HG03196 (cell line): ENCODE measurements around the gene SUSD4.

Experiments used
- ATAC-seq: cut with Tn5 transposase; IDR thresholded peaks from one replicate; pipeline ENCODE4 v1.9.1; 2021; ENCODE audit not compliant: unreplicated experiment

The SUSD4 gene

GRCh38 chr1:223197923-223198627 is 165.9 kb downstream of the SUSD4 start:
- no peak for ATAC-seq

- ATAC-seq, result peak; percentile 84
Observed at GRCh38 chr1:223189903-223190724, 173.9 kb downstream of the SUSD4 start.

- no peak for ATAC-seq
Observed at GRCh38 chr1:223189525-223189902, 174.5 kb downstream of the SUSD4 start.

DNA sequence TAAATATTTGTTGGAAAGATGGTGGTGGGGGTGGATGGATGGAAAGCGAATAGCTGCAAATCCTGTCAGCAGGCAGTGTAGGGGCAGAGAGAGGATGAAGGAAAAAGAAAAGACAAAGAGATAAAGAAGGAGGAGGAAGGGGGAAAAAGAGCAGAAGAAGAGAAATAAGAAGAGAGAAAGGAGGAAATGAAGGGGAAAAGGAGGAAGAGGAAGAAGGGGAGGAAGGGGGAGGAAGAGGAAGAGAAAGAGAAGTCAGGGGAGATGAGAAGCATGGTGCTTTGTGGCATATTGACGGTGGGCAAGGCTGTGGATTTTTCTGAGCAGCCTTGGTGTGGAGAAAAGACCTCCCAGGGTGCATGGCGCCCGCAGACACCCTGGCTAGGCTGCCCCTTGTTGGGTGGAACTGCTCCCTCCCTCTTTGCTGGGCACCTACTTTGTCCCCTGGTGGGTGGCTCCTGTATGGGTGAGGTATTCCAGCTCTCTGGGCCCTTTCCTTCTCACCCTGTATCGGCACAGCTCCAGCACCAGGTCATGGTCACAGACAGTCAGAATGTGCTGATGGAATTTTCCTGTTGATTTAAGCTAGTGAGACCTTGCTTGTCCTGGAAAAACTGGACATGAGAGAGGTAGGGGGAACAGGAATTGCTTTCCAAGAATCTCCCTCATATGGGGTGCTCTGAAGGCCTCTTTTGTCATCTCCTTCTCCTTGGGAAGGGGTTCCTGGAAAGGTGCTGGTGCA is 175.2 kb downstream of the SUSD4 start:
- ATAC-seq, result no peak

- no peak for ATAC-seq
Observed at GRCh38 chr1:223186800-223187199, 177.2 kb downstream of the SUSD4 start.

GRCh38 chr1:223183268-223183862 is 180.6 kb downstream of the SUSD4 start:
- ATAC-seq, result no peak

GRCh38 chr1:223180731-223181321 is 183.2 kb downstream of the SUSD4 start:
- ATAC-seq, result no peak

DNA sequence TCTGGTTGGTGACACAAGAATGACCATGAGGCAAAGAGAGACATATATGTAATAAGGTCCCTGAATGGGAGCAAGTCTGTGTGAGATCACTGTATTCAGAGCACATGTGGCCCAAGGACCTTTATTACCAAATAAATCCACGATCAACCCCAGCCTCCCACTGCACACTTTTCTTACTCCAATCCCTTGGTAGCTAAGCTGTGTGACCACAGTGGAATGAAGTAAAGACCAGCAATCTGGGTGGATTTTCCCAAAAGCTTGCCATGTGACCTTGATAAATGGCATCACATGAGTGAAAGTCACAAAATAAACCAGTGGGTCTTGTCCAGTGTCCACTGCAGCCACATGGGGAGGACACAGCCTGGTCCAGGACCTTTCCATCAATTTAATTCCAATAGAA is 184.2 kb downstream of the SUSD4 start:
- ATAC-seq, result no peak

GRCh38 chr1:223179280-223179679 is 184.7 kb downstream of the SUSD4 start:
- no peak for ATAC-seq

GRCh38 chr1:223177681-223178080 is 186.3 kb downstream of the SUSD4 start:
- no peak for ATAC-seq

DNA sequence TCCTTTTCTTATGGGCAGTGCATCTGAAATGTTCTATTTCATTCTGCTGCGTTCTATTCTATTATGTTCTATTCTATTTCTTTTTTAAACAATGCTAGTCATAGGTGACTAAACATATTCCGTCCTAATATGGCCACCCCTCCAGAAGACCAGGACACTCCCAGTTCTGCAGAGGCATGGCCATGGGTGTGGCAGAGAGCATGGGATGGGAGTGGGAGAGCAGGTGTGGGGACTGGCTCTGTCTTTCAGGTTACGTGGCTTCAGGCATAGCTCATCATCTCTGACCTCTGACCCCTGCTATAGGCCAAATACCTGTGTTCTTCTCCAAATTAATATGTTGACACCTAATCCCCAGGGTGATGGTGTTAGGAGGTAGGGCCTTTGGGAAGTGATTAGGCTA is 187.5 kb downstream of the SUSD4 start:
- ATAC-seq, result no peak

DNA sequence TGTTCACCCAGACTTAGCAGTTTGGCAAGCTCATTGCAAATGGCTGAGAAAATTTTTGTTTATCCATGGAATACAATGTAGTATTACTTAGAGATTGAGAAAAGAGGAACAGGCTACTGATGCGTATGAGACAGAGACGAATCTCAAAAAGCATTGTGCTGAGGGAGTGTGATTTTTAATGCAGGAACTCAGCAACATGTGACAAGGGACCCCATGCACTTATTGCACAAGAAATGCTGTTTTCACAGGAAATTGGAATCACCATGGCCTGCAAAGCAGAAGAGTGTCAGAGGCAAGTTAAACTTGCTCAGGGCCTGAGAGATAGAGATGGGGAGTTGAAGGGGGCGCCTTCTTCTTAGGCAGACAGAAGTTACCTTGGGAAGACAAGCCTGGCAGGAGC is 188.3 kb downstream of the SUSD4 start:
- no peak for ATAC-seq

DNA sequence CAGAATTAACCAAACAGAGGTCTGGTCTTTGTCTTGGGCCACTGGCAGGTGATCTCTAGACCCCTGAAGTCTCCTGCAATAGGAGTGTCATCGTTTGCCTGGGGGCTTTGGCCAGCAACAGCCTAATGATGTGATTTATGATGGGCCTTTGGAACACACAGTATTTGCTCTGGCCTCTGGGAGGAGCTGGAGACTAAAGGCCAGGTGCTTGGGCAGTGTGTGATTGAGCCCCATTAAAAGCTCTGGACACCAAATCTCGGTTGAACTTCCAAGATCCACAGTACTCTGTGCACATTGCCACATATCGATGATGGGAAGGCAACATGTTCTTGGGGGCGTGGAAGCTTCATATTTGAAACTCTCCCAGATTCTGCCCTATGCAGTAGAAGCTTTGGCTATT is 188.9 kb downstream of the SUSD4 start:
- ATAC-seq, result no peak
